Medulla oblongata (tissue), 1 donor: ENCODE results near the gene SENP8.
A peak's percentile ranks its signal among the peaks of the same experiment; 100 is the strongest.

ENCODE experiments used
- DNase-seq: peaks from one replicate; pipeline ENCODE4 v3.0.0-alpha.2; 2015; ENCODE audit errors: extremely low spot score

SENP8 gene

GRCh38 chr15:72113347-72114031, 4.7 kb upstream of the SENP8 start:
- DNase-seq: no peak

- peak; percentile 48 for DNase-seq
Observed at GRCh38 chr15:72116731-72117485, 1.3 kb upstream of the SENP8 start.

- no peak for DNase-seq
Observed at GRCh38 chr15:72117486-72118016, 652 bp upstream of the SENP8 start.

- no peak for DNase-seq
Observed at GRCh38 chr15:72124218-72124617, 6.0 kb downstream of the SENP8 start.

GRCh38 chr15:72127724-72128322, 9.6 kb downstream of the SENP8 start:
- DNase-seq: no peak

- no peak for DNase-seq
Observed at GRCh38 chr15:72128359-72128758, 10.2 kb downstream of the SENP8 start.

- no peak for DNase-seq
Observed at GRCh38 chr15:72130272-72130671, 12.1 kb downstream of the SENP8 start.

GRCh38 chr15:72131922-72132321, 13.7 kb downstream of the SENP8 start:
- no peak for DNase-seq

GRCh38 chr15:72133211-72133610, 15.0 kb downstream of the SENP8 start:
- DNase-seq: no peak

GRCh38 chr15:72135719-72136118, 17.5 kb downstream of the SENP8 start:
- no peak for DNase-seq

GRCh38 chr15:72136170-72137051, 18.2 kb downstream of the SENP8 start:
- no peak for DNase-seq

- no peak for DNase-seq
Observed at GRCh38 chr15:72139667-72140066, 21.5 kb downstream of the SENP8 start.

GRCh38 chr15:72140088-72140487, 21.9 kb downstream of the SENP8 start:
- DNase-seq: no peak

GRCh38 chr15:72141171-72142084, 23.2 kb downstream of the SENP8 start:
- no peak for DNase-seq

GRCh38 chr15:72146221-72146620, 28.0 kb downstream of the SENP8 start:
- no peak for DNase-seq

- DNase-seq: no peak
Observed at GRCh38 chr15:72146934-72147333, 28.7 kb downstream of the SENP8 start.

- DNase-seq: no peak
Observed at GRCh38 chr15:72147418-72147817, 29.2 kb downstream of the SENP8 start.

GRCh38 chr15:72153269-72154000, 35.2 kb downstream of the SENP8 start:
- DNase-seq: no peak

GRCh38 chr15:72154316-72154715, 36.1 kb downstream of the SENP8 start:
- DNase-seq: no peak
